ENCODE measurements around the gene SLC9A8.

SLC9A8 gene

GRCh38 chr20:49941456-49941855 lies 128.8 kb downstream of the SLC9A8 start:
- Histone ChIP-seq H3K27ac (replicated peaks) (no peak overlapping the region), H3K27me3 (ENCODE audit: insufficient read depth, poor library complexity, severe bottlenecking) (no peaks in the 10 kb centered on the region), H3K4me3 (replicated peaks; ENCODE audit: insufficient read depth, low read length) (no peak overlapping the region)
- no peak for DNase-seq (ENCODE audit: low read depth in 1 of 2, low spot score in 1 of 2)
- TF ChIP-seq POLR2AphosphoS5 (IDR thresholded peaks at IDR 0.05; ENCODE audit: low read depth) (no peak), SPI1 (IDR thresholded peaks at IDR 0.05; ENCODE audit: borderline replicate concordance, low read depth) (no peak), REST (IDR thresholded peaks at IDR 0.05; ENCODE audit: insufficient replicate concordance, low read depth) (no peak)

All from HL-60 (cell line).